Hepatocyte (in vitro differentiated cells): ENCODE measurements around the gene STX1B. TPM values are rescaled to one million over a fixed set of nuclear protein-coding genes. Genes with fewer than 3 reads are reported as not detected.

Source experiments
- DNase-seq: peaks from one replicate; pipeline ENCODE4 v3.0.0-alpha.2; 2016; ENCODE audit warnings: low spot score
- H2AFZ ChIP-seq: fragments of 200-600 bp; sonication (generic); 2 replicates; pipeline ENCODE4 v1.6.0; 2016; ENCODE audit warnings: antibody characterized with exemption, mild to moderate bottlenecking
- H3K27ac ChIP-seq: fragments of 200-600 bp; sonication (generic); 2 replicates; pipeline ENCODE4 v1.5.1; 2016; ENCODE audit warnings: mild to moderate bottlenecking
- H3K27me3 ChIP-seq: fragments of 200-600 bp; sonication (generic); 2 replicates; pipeline ENCODE4 v1.6.1; 2016
- H3K36me3 ChIP-seq: fragments of 200-600 bp; sonication (generic); replicated peaks from 2 replicates; pipeline ENCODE4 v1.5.1; 2016; ENCODE audit warnings: low read depth; ENCODE audit not compliant: insufficient read depth
- H3K4me1 ChIP-seq: fragments of 200-600 bp; sonication (generic); 2 replicates; pipeline ENCODE4 v1.5.1; 2016; ENCODE audit warnings: mild to moderate bottlenecking, moderate library complexity; ENCODE audit not compliant: insufficient read depth
- H3K4me2 ChIP-seq: fragments of 200-600 bp; sonication (generic); 2 replicates; pipeline ENCODE4 v1.6.0; 2016
- H3K4me3 ChIP-seq: fragments of 200-600 bp; sonication (generic); 2 replicates; pipeline ENCODE4 v1.5.1; 2016; ENCODE audit warnings: mild to moderate bottlenecking
- H3K79me2 ChIP-seq: fragments of 200-600 bp; sonication (generic); 2 replicates; pipeline ENCODE4 v1.6.0; 2017; ENCODE audit warnings: mild to moderate bottlenecking
- H3K9me2 ChIP-seq: fragments of 200-600 bp; sonication (generic); replicated peaks from 2 replicates; pipeline ENCODE4 v1.6.0; 2017; ENCODE audit warnings: mild to moderate bottlenecking; ENCODE audit not compliant: insufficient read depth
- H3K9me3 ChIP-seq: fragments of 200-600 bp; sonication (generic); 2 replicates; pipeline ENCODE4 v1.5.1; 2016; ENCODE audit warnings: low read depth, mild to moderate bottlenecking
- H4K20me1 ChIP-seq: fragments of 200-600 bp; sonication (generic); 2 replicates; pipeline ENCODE4 v1.6.0; 2016; ENCODE audit warnings: mild to moderate bottlenecking; ENCODE audit not compliant: insufficient read depth, poor library complexity, severe bottlenecking
- CTCF ChIP-seq: fragments of 200-600 bp; sonication (generic); IDR thresholded peaks from 2 replicates; pipeline ENCODE4 v1.5.1; 2016; ENCODE audit warnings: antibody characterized with exemption, mild to moderate bottlenecking; ENCODE audit not compliant: poor library complexity
- EZH2 ChIP-seq: fragments of 200-600 bp; sonication (generic); IDR thresholded peaks from 2 replicates; pipeline ENCODE4 v1.6.1; 2016; ENCODE audit warnings: antibody characterized with exemption, mild to moderate bottlenecking, borderline replicate concordance
- EZH2phosphoT487 ChIP-seq: fragments of 200-600 bp; sonication (generic); IDR thresholded peaks from one replicate; pipeline ENCODE4 v1.6.1; 2018; ENCODE audit warnings: antibody characterized with exemption, mild to moderate bottlenecking, low read depth, moderate library complexity; ENCODE audit not compliant: unreplicated experiment, severe bottlenecking
- WGBS: methylation state at CpG from one replicate; pipeline ENCODE4 v1.1.6; 2016; ENCODE audit warnings: low lambda C conversion rate; ENCODE audit errors: missing lambda C conversion rate; 5-methylcytosine and 5-hydroxymethylcytosine counted together
- polyA plus RNA-seq: library from polyadenylated mRNA; unstranded; fragments of >200 nt; fragmentation: Nextera tagmentation; extraction: Ambion mirVana; gene quantifications from 2 replicates; pipeline ENCODE4 v1.2.1, GENCODE V29; 2016
- total RNA-seq: library from RNA; depleted of rRNA; stranded (reverse); fragments of >200 nt; gene quantifications from 2 replicates; pipeline ENCODE4 v1.2.3, GENCODE V29; 2014

STX1B gene
- total and polyA plus RNA-seq, 2 experiments from 2014 or later, result 0.87 to 2.7 TPM

DNA sequence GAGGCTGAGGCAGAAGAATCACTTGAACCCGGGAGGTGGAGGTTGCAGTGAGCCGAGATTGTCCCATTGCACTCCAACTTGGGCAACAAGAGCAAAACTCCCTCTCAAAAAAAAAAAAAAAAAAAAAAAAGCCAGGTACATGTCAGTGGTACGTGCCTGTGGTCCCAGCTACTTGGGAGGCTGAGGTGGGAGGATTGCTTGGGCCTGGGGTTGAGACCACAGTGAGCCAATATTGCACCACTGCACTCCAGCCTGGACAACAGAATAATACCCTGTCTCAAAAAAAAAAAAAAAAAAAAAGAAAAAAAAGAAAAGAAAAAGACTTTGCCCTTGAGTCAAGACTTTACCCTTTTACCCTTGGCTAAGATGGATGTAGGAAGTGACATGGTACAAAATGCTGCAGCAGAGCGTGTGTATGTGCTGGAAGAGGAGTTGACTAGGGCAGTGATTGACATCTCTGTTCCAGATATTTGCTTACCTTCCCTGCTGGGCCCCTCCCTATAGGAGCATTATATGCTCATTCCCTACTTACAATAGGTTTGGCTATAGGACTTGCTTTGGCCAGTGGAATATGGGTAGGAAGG is 33.6 kb upstream of the STX1B start:
- Histone ChIP-seq H3K4me1 (no peaks in the 10 kb centered on the region), H3K36me3 (no peaks in the 10 kb centered on the region), H3K9me2 (no peaks in the 10 kb centered on the region), H2AFZ (no peak overlapping the region), H3K4me3 (no peak overlapping the region), H3K4me2 (no peak overlapping the region), H4K20me1 (no peaks in the 10 kb centered on the region), H3K27ac (no peak overlapping the region), H3K79me2 (no peaks in the 10 kb centered on the region), H3K27me3 (no peaks in the 10 kb centered on the region), H3K9me3 (no peaks in the 10 kb centered on the region)
- DNase-seq, result no peak
- TF ChIP-seq CTCF, result no peak
- no peak for TF ChIP-seq EZH2phosphoT487
- TF ChIP-seq EZH2, result no peak
- WGBS, result 86% methylated on average over 4 of the region's 4 CpGs

- Histone ChIP-seq H3K27me3 (no peaks in the 10 kb centered on the region), H3K79me2 (no peaks in the 10 kb centered on the region), H4K20me1 (no peaks in the 10 kb centered on the region), H3K4me3 (no peak overlapping the region), H3K9me2 (no peaks in the 10 kb centered on the region), H3K9me3 (no peaks in the 10 kb centered on the region), H2AFZ (no peak overlapping the region), H3K4me2 (no peak overlapping the region), H3K27ac (no peak overlapping the region), H3K36me3 (no peaks in the 10 kb centered on the region), H3K4me1 (no peaks in the 10 kb centered on the region)
- no peak for TF ChIP-seq EZH2
- DNase-seq, result no peak
- WGBS, result 77% methylated on average over 1 of the region's 1 CpG
Measured at GRCh38 chr16:31043352-31043751, 32.9 kb upstream of the STX1B start.

DNA sequence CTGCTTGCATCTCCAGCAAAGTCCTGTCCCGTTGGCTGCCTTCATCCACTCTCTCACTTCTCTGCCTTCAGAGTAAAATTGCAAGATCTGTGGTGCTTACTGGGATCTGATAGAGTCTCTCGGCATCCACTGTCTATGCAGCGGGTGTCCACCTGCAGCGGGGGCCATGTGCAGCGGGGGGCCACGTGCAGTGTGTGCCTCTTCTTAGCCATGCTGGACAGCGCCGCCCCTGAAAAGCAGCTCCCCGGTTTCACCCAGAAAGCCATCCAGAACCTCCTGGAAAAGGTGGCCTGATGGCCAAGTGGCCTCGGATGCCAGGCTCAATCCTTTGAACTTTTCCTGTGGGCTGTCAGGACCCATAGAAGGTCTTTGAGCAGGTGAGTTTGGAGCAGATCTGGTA is 32.4 kb upstream of the STX1B start:
- WGBS, result 96% methylated on average over 10 of the region's 10 CpGs
- H3K27me3 ChIP-seq, result no peaks in the 10 kb centered on the region
- no peaks in the 10 kb centered on the region for H3K9me3 ChIP-seq
- DNase-seq, result no peak
- H3K4me2 ChIP-seq, result no peak overlapping the region
- no peaks in the 10 kb centered on the region for H3K79me2 ChIP-seq
- H3K36me3 ChIP-seq, result no peaks in the 10 kb centered on the region
- H3K9me2 ChIP-seq, result no peaks in the 10 kb centered on the region
- no peak overlapping the region for H2AFZ ChIP-seq
- H4K20me1 ChIP-seq, result no peaks in the 10 kb centered on the region
- H3K4me3 ChIP-seq, result no peak overlapping the region
- TF ChIP-seq EZH2 (no peak), CTCF (no peak), EZH2phosphoT487 (no peak)
- no peak overlapping the region for H3K27ac ChIP-seq
- no peaks in the 10 kb centered on the region for H3K4me1 ChIP-seq

DNA sequence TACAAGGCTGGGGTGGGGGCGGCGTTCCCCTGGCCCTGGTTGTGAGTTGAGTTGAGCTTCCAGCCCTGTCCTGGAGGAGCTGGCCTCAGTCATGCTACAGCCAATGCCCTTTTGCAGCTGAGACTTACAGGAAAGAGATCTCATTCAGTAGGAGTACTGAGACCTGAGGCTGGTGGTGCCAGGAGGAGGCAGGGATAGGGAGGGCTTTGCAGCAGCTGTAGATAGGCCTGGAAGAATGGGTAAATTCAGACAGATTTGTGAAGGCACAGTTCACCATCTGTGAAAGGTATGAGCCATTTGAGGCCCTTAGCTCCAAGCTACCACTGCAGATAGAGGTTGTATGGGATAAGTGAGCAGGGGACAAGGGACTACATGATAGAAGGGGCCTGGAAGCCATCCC is 28.6 kb upstream of the STX1B start:
- Histone ChIP-seq H3K79me2 (peaks cover 13% of the 10 kb centered on the region), H3K36me3 (no peaks in the 10 kb centered on the region), H3K4me1 (no peaks in the 10 kb centered on the region), H3K4me2 (no peak overlapping the region), H3K4me3 (no peak overlapping the region), H3K27ac (no peak overlapping the region), H3K9me3 (no peaks in the 10 kb centered on the region), H3K27me3 (no peaks in the 10 kb centered on the region), H2AFZ (no peak overlapping the region), H3K9me2 (no peaks in the 10 kb centered on the region), H4K20me1 (peaks cover 7% of the 10 kb centered on the region)
- 92% methylated on average over 2 of the region's 2 CpGs for WGBS
- TF ChIP-seq EZH2 (no peak), EZH2phosphoT487 (no peak), CTCF (no peak)
- DNase-seq, result no peak
